ENCODE results near the gene SUPT6H. TPM values are rescaled to one million over a fixed set of nuclear protein-coding genes. Genes with fewer than 3 reads are reported as not detected.

Gene SUPT6H
- total and polyA plus RNA-seq, 2 of the 8 experiments (the other 6 are each of a cell fraction or from before 2014, with no cell fraction given): 32.0 to 59.9 TPM

- TF ChIP-seq ATF2 (IDR thresholded peaks at IDR 0.05; ENCODE audit: low read length): no peak; the same call in 1 of the 2 replicates
These were observed 85.2 kb downstream of the SUPT6H start (continued) for GRCh38 chr17:28747051-28747691.

All from H1 (cell line).